ENCODE measurements around the gene PRKCA.

PRKCA gene

DNA sequence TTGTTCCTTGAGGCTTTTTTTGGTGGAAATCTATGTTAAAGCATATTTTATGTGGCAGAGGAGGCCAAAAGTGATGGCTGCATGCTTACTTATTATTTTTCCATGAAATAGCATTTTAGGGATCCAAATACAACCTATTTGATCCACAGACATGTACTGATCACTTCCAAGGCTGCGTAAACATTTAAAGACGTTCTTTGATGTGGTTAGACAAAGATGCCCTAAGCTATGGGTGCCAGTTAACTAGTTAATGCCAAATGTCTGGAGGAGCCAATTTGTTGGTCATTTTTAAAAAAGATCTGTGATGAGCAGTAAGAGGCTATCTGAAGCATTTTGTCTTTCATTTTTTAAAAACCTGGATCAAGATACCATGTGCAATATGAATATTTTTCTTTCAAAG lies 17.3 kb upstream of the PRKCA start:
- no peak for TF ChIP-seq EZH2phosphoT487 (IDR thresholded peaks at IDR 0.05; ENCODE audit: borderline replicate concordance, low read length)
- TF ChIP-seq, protein P1, sequence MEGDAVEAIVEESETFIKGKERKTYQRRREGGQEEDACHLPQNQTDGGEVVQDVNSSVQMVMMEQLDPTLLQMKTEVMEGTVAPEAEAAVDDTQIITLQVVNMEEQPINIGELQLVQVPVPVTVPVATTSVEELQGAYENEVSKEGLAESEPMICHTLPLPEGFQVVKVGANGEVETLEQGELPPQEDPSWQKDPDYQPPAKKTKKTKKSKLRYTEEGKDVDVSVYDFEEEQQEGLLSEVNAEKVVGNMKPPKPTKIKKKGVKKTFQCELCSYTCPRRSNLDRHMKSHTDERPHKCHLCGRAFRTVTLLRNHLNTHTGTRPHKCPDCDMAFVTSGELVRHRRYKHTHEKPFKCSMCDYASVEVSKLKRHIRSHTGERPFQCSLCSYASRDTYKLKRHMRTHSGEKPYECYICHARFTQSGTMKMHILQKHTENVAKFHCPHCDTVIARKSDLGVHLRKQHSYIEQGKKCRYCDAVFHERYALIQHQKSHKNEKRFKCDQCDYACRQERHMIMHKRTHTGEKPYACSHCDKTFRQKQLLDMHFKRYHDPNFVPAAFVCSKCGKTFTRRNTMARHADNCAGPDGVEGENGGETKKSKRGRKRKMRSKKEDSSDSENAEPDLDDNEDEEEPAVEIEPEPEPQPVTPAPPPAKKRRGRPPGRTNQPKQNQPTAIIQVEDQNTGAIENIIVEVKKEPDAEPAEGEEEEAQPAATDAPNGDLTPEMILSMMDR (IDR thresholded peaks at IDR 0.05; ENCODE audit: low read depth, low read length, poor library complexity, severe bottlenecking) = no peak

DNA sequence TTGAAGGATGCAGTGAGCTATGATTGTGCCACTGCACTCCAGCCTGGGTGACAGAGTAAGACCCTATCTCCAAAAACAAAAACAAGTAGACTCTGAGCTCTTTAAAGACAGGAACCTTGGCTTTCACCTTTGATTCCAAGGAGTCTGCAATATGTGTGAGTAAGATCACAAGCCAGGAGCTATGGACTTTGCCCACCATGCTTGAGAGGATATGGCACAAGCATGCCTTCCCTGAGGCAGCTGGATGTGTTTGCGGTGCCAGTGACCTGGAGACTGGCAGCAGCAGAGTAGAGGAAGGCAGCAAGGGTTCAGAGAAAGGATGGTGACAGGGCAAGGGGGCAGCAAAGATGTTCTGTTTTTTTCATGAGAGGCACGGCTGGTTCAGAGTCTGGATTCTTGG lies 14.5 kb upstream of the PRKCA start:
- H3K4me3 ChIP-seq (ENCODE audit: low read length) = no peak overlapping the region
- no peaks in the 10 kb centered on the region for H4K20me1 ChIP-seq (ENCODE audit: control insufficient read depth, insufficient read depth, low read depth, low read length)
- no peaks in the 10 kb centered on the region for H3F3A ChIP-seq (ENCODE audit: control insufficient read depth, insufficient read depth)
- no peaks in the 10 kb centered on the region for H3K9me2 ChIP-seq (replicated peaks; ENCODE audit: control insufficient read depth, low read length)
- no peaks in the 10 kb centered on the region for H3K36me3 ChIP-seq (ENCODE audit: control insufficient read depth, low read length)
- no peak overlapping the region for H3K27ac ChIP-seq (ENCODE audit: low read depth, low read length)
- no peaks in the 10 kb centered on the region for H3K79me2 ChIP-seq (ENCODE audit: control insufficient read depth, low read length)
- H3K4me1 ChIP-seq (ENCODE audit: control insufficient read depth, low read length) = no peaks in the 10 kb centered on the region
- H3K9me3 ChIP-seq (ENCODE audit: control insufficient read depth, insufficient read depth, low read length) = no peaks in the 10 kb centered on the region
- TF ChIP-seq, protein P1 (IDR thresholded peaks at IDR 0.05; ENCODE audit: low read depth, low read length, poor library complexity, severe bottlenecking) = no peak
- no peak for TF ChIP-seq EZH2phosphoT487 (IDR thresholded peaks at IDR 0.05; ENCODE audit: borderline replicate concordance, low read length)
- H3K27me3 ChIP-seq (ENCODE audit: control insufficient read depth, low read length) = 0 out of 2 replicates have a peak, but pooled peaks cover 3% of the 10 kb centered on the region
- H3K4me2 ChIP-seq (ENCODE audit: low read length) = no peak overlapping the region

More for the DNA sequence above, 17.3 kb upstream of the PRKCA start:
- no peak overlapping the region for H3K4me2 ChIP-seq (ENCODE audit: low read length)
- H3K27me3 ChIP-seq (ENCODE audit: control insufficient read depth, low read length) = 0 out of 2 replicates have a peak, but pooled peaks cover 3% of the 10 kb centered on the region
- H3K36me3 ChIP-seq (ENCODE audit: control insufficient read depth, low read length) = no peaks in the 10 kb centered on the region
- H3K4me3 ChIP-seq (ENCODE audit: low read length) = no peak overlapping the region
- no peaks in the 10 kb centered on the region for H3K9me3 ChIP-seq (ENCODE audit: control insufficient read depth, insufficient read depth, low read length)
- no peaks in the 10 kb centered on the region for H3F3A ChIP-seq (ENCODE audit: control insufficient read depth, insufficient read depth)
- H4K20me1 ChIP-seq (ENCODE audit: control insufficient read depth, insufficient read depth, low read depth, low read length) = no peaks in the 10 kb centered on the region
- no peaks in the 10 kb centered on the region for H3K79me2 ChIP-seq (ENCODE audit: control insufficient read depth, low read length)
- no peak overlapping the region for H3K27ac ChIP-seq (ENCODE audit: low read depth, low read length)
- H3K9me2 ChIP-seq (replicated peaks; ENCODE audit: control insufficient read depth, low read length) = no peaks in the 10 kb centered on the region
- no peaks in the 10 kb centered on the region for H3K4me1 ChIP-seq (ENCODE audit: control insufficient read depth, low read length)

DNA sequence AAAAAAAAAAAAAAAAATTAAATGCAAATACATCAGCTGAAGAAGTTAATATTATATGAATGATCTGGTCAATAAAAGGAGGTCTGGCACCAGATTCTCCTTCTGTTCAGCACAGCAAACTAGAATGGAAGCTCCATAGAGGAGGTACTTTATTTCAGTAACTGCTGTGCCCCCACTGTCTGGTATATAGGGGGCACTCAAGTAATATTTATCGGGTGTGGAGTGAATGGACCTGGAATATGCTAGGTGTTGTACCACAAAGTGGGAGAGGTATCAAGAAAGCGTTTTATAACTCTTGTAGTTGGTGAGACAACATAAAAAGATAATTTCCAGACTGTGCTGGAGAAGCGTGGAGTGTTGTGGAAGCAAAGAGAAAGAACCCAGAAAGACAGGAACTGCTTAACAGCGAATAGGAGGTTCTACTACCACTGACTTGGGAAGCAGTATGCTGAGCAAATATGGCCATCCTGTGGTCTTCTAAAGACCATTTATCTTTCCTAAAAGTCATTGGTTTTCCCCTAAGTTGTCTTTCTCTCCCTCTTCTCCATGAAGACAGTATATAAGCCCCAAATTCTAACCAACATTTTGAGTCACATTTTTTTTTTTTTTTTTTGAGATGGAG lies 12.2 kb upstream of the PRKCA start:
- Histone ChIP-seq H3K9me2 (replicated peaks; ENCODE audit: control insufficient read depth, low read length) (no peaks in the 10 kb centered on the region), H3K27me3 (ENCODE audit: control insufficient read depth, low read length) (0 out of 2 replicates have a peak, but pooled peaks cover 3% of the 10 kb centered on the region), H3K27ac (ENCODE audit: low read depth, low read length) (no peak overlapping the region), H3K9me3 (ENCODE audit: control insufficient read depth, insufficient read depth, low read length) (no peaks in the 10 kb centered on the region), H3K4me2 (ENCODE audit: low read length) (no peak overlapping the region), H3K36me3 (ENCODE audit: control insufficient read depth, low read length) (no peaks in the 10 kb centered on the region), H3K4me3 (ENCODE audit: low read length) (no peak overlapping the region), H3F3A (ENCODE audit: control insufficient read depth, insufficient read depth) (no peaks in the 10 kb centered on the region), H3K79me2 (ENCODE audit: control insufficient read depth, low read length) (no peaks in the 10 kb centered on the region), H4K20me1 (ENCODE audit: control insufficient read depth, insufficient read depth, low read depth, low read length) (no peaks in the 10 kb centered on the region), H3K4me1 (ENCODE audit: control insufficient read depth, low read length) (no peaks in the 10 kb centered on the region)
- TF ChIP-seq, protein P1 (IDR thresholded peaks at IDR 0.05; ENCODE audit: low read depth, low read length, poor library complexity, severe bottlenecking) = peak; percentile 37
- no peak for TF ChIP-seq EZH2phosphoT487 (IDR thresholded peaks at IDR 0.05; ENCODE audit: borderline replicate concordance, low read length)

Measured in DOHH2 (cell line).